T-cell (primary cell): Measurements from ENCODE around the gene MFN1. TPM values are rescaled to one million over a fixed set of nuclear protein-coding genes. Genes with fewer than 3 reads are reported as not detected.

Experiments used
- ATAC-seq, 4 experiments: fragments of 200-7000 bp in 3 of 4; fragments of 150-1000 bp in 1 of 4; cut with Tn5 transposase; replicated peaks in 1 of 4; 1 replicate in 3 of 4; 2 replicates in 1 of 4; pipeline ENCODE4 v1.10.0; 2021; ENCODE audit warnings: moderate library complexity in 3 of 4, mild to moderate bottlenecking in 2 of 4, moderate number of reproducible peaks in 1 of 4
- CTCF ChIA-PET, 2 donors: fragments of 300-600 bp; sonication (Branson Sonifier 250); formaldehyde crosslinking; loops; one replicate each; lab custom pipeline; 2022; ENCODE audit warnings: antibody characterized with exemption in 2 of 2; lab: Charles Lee
- POLR2A ChIA-PET, 2 donors: fragments of 300-600 bp; sonication (Branson Sonifier 250); formaldehyde crosslinking; loops; one replicate each; lab custom pipeline; 2022; ENCODE audit warnings: antibody characterized with exemption in 2 of 2; lab: Charles Lee
- DNase-seq, 35 experiments: peaks; one replicate each; pipeline versions ENCODE4 v3.0.0 to v3.0.0-alpha.2; 2013 to 2023
- H3K27ac ChIP-seq: one replicate; pipeline ENCODE4 v1.5.1; 2013; ENCODE audit warnings: low read length
- H3K27me3 ChIP-seq, 2 experiments: replicated peaks in 1 of 2; 1 replicate in 1 of 2; 2 replicates in 1 of 2; pipeline versions ENCODE4 v1.6.1 to v1.7.0; 2013; ENCODE audit warnings: low read length in 1 of 2, mixed read lengths in 1 of 2; ENCODE audit not compliant: control insufficient read depth in 2 of 2, insufficient read depth in 2 of 2; ENCODE audit errors: extremely low read depth in 1 of 2
- H3K36me3 ChIP-seq, 2 donors: 1 replicate in 1 of 2; 2 replicates in 1 of 2; pipeline versions ENCODE4 v1.6.1 to v1.7.0; 2013; ENCODE audit warnings: low read length in 1 of 2; ENCODE audit not compliant: control insufficient read depth in 2 of 2, insufficient read depth in 1 of 2; ENCODE audit errors: extremely low read depth in 1 of 2
- H3K4me1 ChIP-seq, 2 experiments: 1 replicate in 1 of 2; 2 replicates in 1 of 2; pipeline versions ENCODE4 v1.6.1 to v1.7.0; 2013; ENCODE audit warnings: low read length in 2 of 2, mixed read lengths in 1 of 2; ENCODE audit not compliant: insufficient read depth in 2 of 2, control insufficient read depth in 1 of 2; ENCODE audit errors: extremely low read depth in 1 of 2
- H3K4me3 ChIP-seq, 2 donors: 1 replicate in 1 of 2; 2 replicates in 1 of 2; pipeline versions ENCODE4 v1.5.1 to v1.7.0; 2013; ENCODE audit warnings: mild to moderate bottlenecking in 2 of 2, low read length in 1 of 2, moderate library complexity in 1 of 2; ENCODE audit not compliant: control insufficient read depth in 1 of 2; ENCODE audit errors: extremely low read depth in 1 of 2
- H3K9me3 ChIP-seq: 2 replicates; pipeline ENCODE4 v1.7.0; 2013
- H3K27ac Mint-ChIP-seq, 2 donors: one replicate each; pipeline ENCODE4 v1.8.0; 2020 to 2021; ENCODE audit warnings: mild to moderate bottlenecking in 2 of 2, mixed read lengths in 2 of 2
- H3K27me3 Mint-ChIP-seq, 2 donors: one replicate each; pipeline ENCODE4 v1.8.0; 2021 to 2022; ENCODE audit warnings: mixed read lengths in 2 of 2
- H3K36me3 Mint-ChIP-seq: one replicate; pipeline ENCODE4 v1.8.0; 2021; ENCODE audit warnings: mixed read lengths
- H3K4me1 Mint-ChIP-seq, 3 donors: one replicate each; pipeline ENCODE4 v1.8.0; 2020 to 2022; ENCODE audit warnings: mixed read lengths in 3 of 3, mild to moderate bottlenecking in 1 of 3
- H3K4me3 Mint-ChIP-seq, 3 donors: one replicate each; pipeline ENCODE4 v1.8.0; 2020 to 2022; ENCODE audit warnings: mild to moderate bottlenecking in 3 of 3, mixed read lengths in 3 of 3, moderate library complexity in 3 of 3
- H3K9me3 Mint-ChIP-seq, 3 donors: one replicate each; pipeline ENCODE4 v1.8.0; 2020 to 2022; ENCODE audit warnings: mixed read lengths in 3 of 3
- WGBS: methylation state at CpG from one replicate; pipeline ENCODE4 v1.1.5; 2013; ENCODE audit warnings: missing lambda C conversion rate; ENCODE audit not compliant: insufficient coverage; 5-methylcytosine and 5-hydroxymethylcytosine counted together
- total RNA-seq, 35 experiments: library from RNA in 6 of 35; stranded (reverse) in 6 of 35; fragments of 120-200 nt in 1 of 35; gene quantifications; one replicate each; pipeline versions ENCODE4 v1.2.1 to v1.2.4 and lab custom pipeline; 2013 to 2026

The MFN1 gene
- total RNA-seq, 5 donors from 2014 or later (not counting 1 experiment from before 2014, with no cell fraction given) = 38.8 to 44.4 (median 40.7) TPM

- no peaks in the 10 kb centered on the region for H3K27me3 Mint-ChIP-seq
- peaks cover 3% of the 10 kb centered on the region for H3K36me3 Mint-ChIP-seq
- Histone ChIP-seq H3K4me3 (peak overlapping the region in 1 of 2 donors; percentile 62), H3K4me1 (peaks cover 11 to 15% of the 10 kb centered on the region in 2 experiments), H3K9me3 (no peaks in the 10 kb centered on the region), H3K27me3 (no peaks in the 10 kb centered on the region), H3K36me3 (no peaks in the 10 kb centered on the region), H3K27ac (peak overlapping the region; percentile 62)
- H3K4me3 Mint-ChIP-seq = peak overlapping the region; percentile 71 to 86 (median 80)
- CTCF ChIA-PET = interaction anchor here (0.6 to 2.0 kb wide), 14 partner anchors 12 to 306 kb away, joined by 3 to 8 read pairs (median 4); partner anchors contain the start of genes ACTL6A (in 1 of the 2) and PIK3CA (in 1 of the 2)
- 61% methylated on average over 3 of the region's 10 CpGs for WGBS
- ATAC-seq (no peak), DNase-seq (peak in 1 of 35 experiments; percentile 32)
- POLR2A ChIA-PET = interaction anchor here (0.5 to 0.9 kb wide), 5 partner anchors 12 to 247 kb away, joined by 3 to 6 read pairs (median 3); no protein-coding TSS in a partner anchor
- H3K4me1 Mint-ChIP-seq = peaks cover 34 to 37% (median 36%) of the 10 kb centered on the region in 3 donors
- H3K27ac Mint-ChIP-seq = peak overlapping the region; percentile 81 to 83
- H3K9me3 Mint-ChIP-seq = no peaks in the 10 kb centered on the region
Observed at GRCh38 chr3:179321668-179322285, 25.7 kb upstream of the MFN1 start.

- Histone ChIP-seq H3K4me1 (peaks cover 11 to 15% of the 10 kb centered on the region in 2 experiments), H3K27me3 (no peaks in the 10 kb centered on the region), H3K9me3 (no peaks in the 10 kb centered on the region), H3K36me3 (no peaks in the 10 kb centered on the region), H3K27ac (peak within 1 kb of the TSS; percentile 96), H3K4me3 (peak within 1 kb of the TSS; percentile 93 to 97)
- H3K9me3 Mint-ChIP-seq = no peaks in the 10 kb centered on the region
- DNase-seq (peak; percentile 65 to 94 (median 82)), ATAC-seq (peak; percentile 85 to 91 (median 86))
- peak within 1 kb of the TSS; percentile 86 to 91 (median 91) for H3K4me3 Mint-ChIP-seq
- POLR2A ChIA-PET = interaction anchor here (0.6 to 1.0 kb wide), 6 partner anchors 13 to 227 kb away, joined by 3 read pairs; no protein-coding TSS in a partner anchor
- H3K36me3 Mint-ChIP-seq = peaks cover 4% of the 10 kb centered on the region
- CTCF ChIA-PET = interaction anchor here (0.6 to 2.0 kb wide), 14 partner anchors 23 to 307 kb away, joined by 3 to 8 read pairs (median 5); partner anchors contain the start of genes ACTL6A (in 1 of the 2), NDUFB5 (in 1 of the 2) and PIK3CA (in 1 of the 2)
- under 1% methylated on average over 70 of the region's 75 CpGs for WGBS
- peaks cover 34 to 42% (median 39%) of the 10 kb centered on the region in 3 donors for H3K4me1 Mint-ChIP-seq
- H3K27ac Mint-ChIP-seq = peak within 1 kb of the TSS; percentile 93 to 94
- no peaks in the 10 kb centered on the region for H3K27me3 Mint-ChIP-seq
Observed at GRCh38 chr3:179322286-179323196, 25.0 kb upstream of the MFN1 start, which contains the start of gene ZNF639. Gene ZNF639, plus strand, starts transcription at chr3:179323031. Its CDS starts 5,263 bp downstream, at chr3:179328294.

- Histone ChIP-seq H3K27me3 (no peaks in the 10 kb centered on the region), H3K36me3 (peaks cover 0 to 3% of the 10 kb centered on the region in 2 donors), H3K9me3 (no peaks in the 10 kb centered on the region), H3K4me1 (peaks cover 11 to 15% of the 10 kb centered on the region in 2 experiments), H3K4me3 (peak overlapping the region; percentile 93 to 97), H3K27ac (peak overlapping the region; percentile 96)
- peak; percentile 47 to 57 (median 56) for ATAC-seq
- CTCF ChIA-PET = interaction anchor here (0.6 to 1.8 kb wide), 11 partner anchors 8 to 385 kb away, joined by 3 to 8 read pairs (median 5); partner anchors contain the start of genes ACTL6A (in 1 of the 2), MFN1 (in 1 of the 2), NDUFB5 (in 1 of the 2) and PIK3CA (in 1 of the 2)
- Mint-ChIP-seq H3K4me1 (peaks cover 34 to 44% (median 40%) of the 10 kb centered on the region in 3 donors), H3K27me3 (no peaks in the 10 kb centered on the region), H3K36me3 (peaks cover 7% of the 10 kb centered on the region), H3K9me3 (no peaks in the 10 kb centered on the region), H3K4me3 (peak overlapping the region; percentile 86 to 91 (median 91)), H3K27ac (peak overlapping the region; percentile 93 to 94)
- peak; percentile 31 to 81 (median 50) for DNase-seq
- WGBS = under 1% methylated on average over 66 of the region's 81 CpGs
- POLR2A ChIA-PET = interaction anchor here (0.6 to 1.4 kb wide), 6 partner anchors 22 to 228 kb away, joined by 3 to 4 read pairs (median 4); no protein-coding TSS in a partner anchor
Observed at GRCh38 chr3:179323197-179324110, 24.1 kb upstream of the MFN1 start.

- H3K36me3 Mint-ChIP-seq = peaks cover 12% of the 10 kb centered on the region
- Histone ChIP-seq H3K4me1 (peaks cover 11 to 15% of the 10 kb centered on the region in 2 experiments), H3K27ac (peak overlapping the region; percentile 96), H3K9me3 (no peaks in the 10 kb centered on the region), H3K36me3 (peaks cover 0 to 11% of the 10 kb centered on the region in 2 donors), H3K27me3 (no peaks in the 10 kb centered on the region), H3K4me3 (peak overlapping the region; percentile 93 to 97)
- ChIA-PET POLR2A (interaction anchor here (0.6 to 1.4 kb wide), 8 partner anchors 14 to 1277 kb away, joined by 3 to 5 read pairs (median 4); partner anchors contain the start of genes PIK3CA (in 1 of the 2) and TTC14 (in 1 of the 2)), CTCF (interaction anchor here (0.6 to 1.8 kb wide), 8 partner anchors 9 to 415 kb away, joined by 3 to 8 read pairs (median 4); partner anchors contain the start of genes ACTL6A (in 1 of the 2) and MFN1 (in 1 of the 2))
- no peaks in the 10 kb centered on the region for H3K9me3 Mint-ChIP-seq
- 9% methylated on average over 5 of the region's 8 CpGs for WGBS
- peak in 2 of 35 experiments; percentile 18 to 44 for DNase-seq
- peak overlapping the region; percentile 93 to 94 for H3K27ac Mint-ChIP-seq
- no peaks in the 10 kb centered on the region for H3K27me3 Mint-ChIP-seq
- ATAC-seq = peak in 1 of 4 experiments; percentile 13
- peaks cover 34 to 44% (median 40%) of the 10 kb centered on the region in 3 donors for H3K4me1 Mint-ChIP-seq
- peak overlapping the region; percentile 86 to 91 (median 91) for H3K4me3 Mint-ChIP-seq
Observed at GRCh38 chr3:179324270-179324754, 23.2 kb upstream of the MFN1 start.

- Mint-ChIP-seq H3K27me3 (no peaks in the 10 kb centered on the region), H3K9me3 (no peaks in the 10 kb centered on the region), H3K4me3 (no peak overlapping the region), H3K4me1 (peaks cover 1 to 11% (median 11%) of the 10 kb centered on the region in 3 donors), H3K27ac (no peak overlapping the region), H3K36me3 (peaks cover 40% of the 10 kb centered on the region)
- H3K36me3 ChIP-seq = peaks cover 0 to 56% of the 10 kb centered on the region in 2 donors
- CTCF ChIA-PET = no interaction called here
- H3K4me3 ChIP-seq = no peak overlapping the region
- no peaks in the 10 kb centered on the region for H3K9me3 ChIP-seq
- POLR2A ChIA-PET = no interaction called here
- H3K27me3 ChIP-seq = no peaks in the 10 kb centered on the region
- no peaks in the 10 kb centered on the region for H3K4me1 ChIP-seq
- no peak overlapping the region for H3K27ac ChIP-seq
- DNase-seq (no peak), ATAC-seq (no peak)
- no CpG with 5 or more reads among the region's 1 CpG for WGBS
Observed at GRCh38 chr3:179330438-179330837, 17.1 kb upstream of the MFN1 start.
